ENCODE results near the gene NAPEPLD.
"Not testable (repeated sequence)": the region's sequence is repeated elsewhere in the genome, so short reads cannot be mapped to it uniquely, and the experiment has no call there.

Gene NAPEPLD

GRCh38 chr7:103114576-103115008, 34.3 kb downstream of the NAPEPLD start:
- DNase-seq (ENCODE audit: low read depth in 1 of 2, low spot score in 1 of 2): no peak

GRCh38 chr7:103113164-103113563, 35.7 kb downstream of the NAPEPLD start:
- no peak for DNase-seq (ENCODE audit: low read depth in 1 of 2, low spot score in 1 of 2)

GRCh38 chr7:103106703-103107070, 42.2 kb downstream of the NAPEPLD start:
- DNase-seq (ENCODE audit: low read depth in 1 of 2, low spot score in 1 of 2): not testable (repeated sequence)

- DNase-seq (ENCODE audit: low read depth in 1 of 2, low spot score in 1 of 2): no peak
These were observed 42.7 kb downstream of the NAPEPLD start for GRCh38 chr7:103106005-103106702.

- no peak for DNase-seq (ENCODE audit: low read depth in 1 of 2, low spot score in 1 of 2)
These were observed 47.4 kb downstream of the NAPEPLD start for GRCh38 chr7:103101543-103101942.

GRCh38 chr7:103100348-103100747, 48.6 kb downstream of the NAPEPLD start:
- no peak for DNase-seq (ENCODE audit: low read depth in 1 of 2, low spot score in 1 of 2)

GRCh38 chr7:103097041-103097440, 51.9 kb downstream of the NAPEPLD start:
- DNase-seq (ENCODE audit: low read depth in 1 of 2, low spot score in 1 of 2): no peak

- not testable (repeated sequence) for DNase-seq (ENCODE audit: low read depth in 1 of 2, low spot score in 1 of 2)
These were observed 53.3 kb downstream of the NAPEPLD start for GRCh38 chr7:103095558-103095957.

GRCh38 chr7:103094102-103094501, 54.8 kb downstream of the NAPEPLD start:
- no peak for DNase-seq (ENCODE audit: low read depth in 1 of 2, low spot score in 1 of 2)

GRCh38 chr7:103093429-103093828, 55.5 kb downstream of the NAPEPLD start:
- DNase-seq (ENCODE audit: low read depth in 1 of 2, low spot score in 1 of 2): no peak

GRCh38 chr7:103092321-103092720, 56.6 kb downstream of the NAPEPLD start:
- not testable (repeated sequence) for DNase-seq (ENCODE audit: low read depth in 1 of 2, low spot score in 1 of 2)

- no peak for DNase-seq (ENCODE audit: low read depth in 1 of 2, low spot score in 1 of 2)
These were observed 65.7 kb downstream of the NAPEPLD start for GRCh38 chr7:103083210-103083609.

- no peak for DNase-seq (ENCODE audit: low read depth in 1 of 2, low spot score in 1 of 2)
These were observed 66.4 kb downstream of the NAPEPLD start for GRCh38 chr7:103082497-103082896.

- DNase-seq (ENCODE audit: low read depth in 1 of 2, low spot score in 1 of 2): no peak
These were observed 68.0 kb downstream of the NAPEPLD start for GRCh38 chr7:103080923-103081322.

- DNase-seq (ENCODE audit: low read depth in 1 of 2, low spot score in 1 of 2): no peak
These were observed 69.1 kb downstream of the NAPEPLD start for GRCh38 chr7:103079836-103080235.

- DNase-seq (ENCODE audit: low read depth in 1 of 2, low spot score in 1 of 2): not testable (repeated sequence)
These were observed 70.7 kb downstream of the NAPEPLD start for GRCh38 chr7:103078226-103078625.

- no peak for DNase-seq (ENCODE audit: low read depth in 1 of 2, low spot score in 1 of 2)
These were observed 71.6 kb downstream of the NAPEPLD start for GRCh38 chr7:103077318-103077717.

GRCh38 chr7:103076764-103077163, 72.1 kb downstream of the NAPEPLD start:
- DNase-seq (ENCODE audit: low read depth in 1 of 2, low spot score in 1 of 2): no peak

GRCh38 chr7:103075337-103075918, 73.5 kb downstream of the NAPEPLD start:
- DNase-seq (ENCODE audit: low read depth in 1 of 2, low spot score in 1 of 2): peak; percentile 61

- peak; percentile 82 to 88 for DNase-seq (ENCODE audit: low read depth in 1 of 2, low spot score in 1 of 2)
These were observed 74.2 kb downstream of the NAPEPLD start, which contains the start of the genes ARMC10 and FBXL13 for GRCh38 chr7:103074519-103075336. Gene ARMC10, plus strand, starts transcription at chr7:103075140. Its CDS starts 133 bp downstream, at chr7:103075273. Gene FBXL13, minus strand, starts transcription at chr7:103074796.

GRCh38 chr7:103073989-103074518, 74.8 kb downstream of the NAPEPLD start:
- no peak for DNase-seq (ENCODE audit: low read depth in 1 of 2, low spot score in 1 of 2)

GRCh38 chr7:103071000-103071399, 77.9 kb downstream of the NAPEPLD start:
- no peak for DNase-seq (ENCODE audit: low read depth in 1 of 2, low spot score in 1 of 2)

Data from activated CD4-positive, alpha-beta T cell treated with anti-CD3 and anti-CD28 coated beads, Interleukin-2, amount 50 U/mL, for 24 hours (primary cell).